ENCODE data around the gene SLC2A13. TPM values are rescaled to one million over a fixed set of nuclear protein-coding genes. Genes with fewer than 3 reads are reported as not detected.

Gene SLC2A13
- total RNA-seq, 1 experiment from 2014 or later = 12.1 TPM

DNA sequence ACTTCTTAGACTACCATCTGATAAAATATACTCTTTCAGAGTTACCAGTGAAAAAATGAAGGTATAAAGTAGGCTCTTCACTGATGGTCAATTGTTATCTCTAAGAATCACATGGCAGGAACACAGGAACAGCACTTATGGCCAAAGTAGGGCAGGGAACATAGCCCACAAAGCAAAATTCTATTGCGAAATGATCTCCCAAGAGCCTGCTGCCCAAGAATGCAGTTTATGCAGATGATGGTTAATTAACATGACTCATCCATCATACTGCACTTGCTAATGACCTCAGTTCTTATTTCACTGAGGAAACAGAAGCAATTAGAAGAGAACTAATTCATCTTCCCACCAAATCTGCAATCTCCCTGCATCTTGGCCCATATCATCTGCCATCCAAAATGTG lies 133.8 kb downstream of the SLC2A13 start:
- Histone ChIP-seq H3K36me3 (ENCODE audit: control insufficient read depth, insufficient read depth, low read length) (no peaks in the 10 kb centered on the region), H3K27ac (ENCODE audit: low read length) (no peak overlapping the region), H3K27me3 (ENCODE audit: control insufficient read depth, insufficient read depth, low read length) (no peaks in the 10 kb centered on the region), H3K4me3 (ENCODE audit: low read depth in 2 of 2, low read length in 2 of 2) (no peak overlapping the region), H3K4me1 (ENCODE audit: control insufficient read depth, insufficient read depth, low read length) (no peaks in the 10 kb centered on the region), H3K9me3 (ENCODE audit: control insufficient read depth, insufficient read depth, low read depth, low read length) (peaks cover 2% of the 10 kb centered on the region; the same call in 1 of the 2 replicates)
- ChIA-PET POLR2A (no interaction called here), CTCF (no interaction called here)
- TF ChIP-seq TCF7L2 (IDR thresholded peaks at IDR 0.05; ENCODE audit: low read depth, low read length) (no peak), POLR2AphosphoS5 (IDR thresholded peaks at IDR 0.05; ENCODE audit: low read depth, low read length) (no peak), REST (IDR thresholded peaks at IDR 0.05; ENCODE audit: insufficient read depth in 1 of 2, low read depth in 2 of 2, low read length in 1 of 2) (no peak), CTCF (IDR thresholded peaks at IDR 0.05) (no peak), SIN3A (IDR thresholded peaks at IDR 0.05; ENCODE audit: borderline replicate concordance, insufficient read depth, low read depth, low read length) (no peak)
- DNase-seq (ENCODE audit: low read depth, low spot score) = no peak
- no TSS peak for BruUV-seq (replicated peaks)
- in situ Hi-C loops (cut with HindIII; ENCODE audit: low pct_unique_long_range_greater_than_20kb, low sequenced_read_pairs) = no loop called here
- intact Hi-C loops (cut with micrococcal nuclease; ENCODE audit: unreplicated experiment) = no loop called here
- ATAC-seq = no peak

DNA sequence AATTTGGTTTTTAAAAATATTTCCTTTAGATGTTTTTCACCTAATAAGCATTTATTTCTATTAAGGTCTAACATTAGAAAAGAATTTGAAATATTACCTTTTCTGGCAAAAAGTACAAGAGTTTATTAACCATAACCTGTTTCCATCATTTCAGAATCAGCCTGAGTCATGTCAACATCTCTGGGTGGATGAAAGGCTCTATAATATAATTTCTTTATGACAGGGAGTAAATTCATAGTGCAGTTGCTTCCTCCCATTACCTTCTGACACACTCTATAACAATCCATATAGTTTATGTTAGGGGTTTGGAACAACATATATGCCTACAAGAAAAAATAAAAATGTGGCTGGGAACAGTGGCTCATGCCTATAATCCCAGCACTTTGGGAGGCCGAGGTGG lies 134.5 kb downstream of the SLC2A13 start:
- DNase-seq (ENCODE audit: low read depth, low spot score) = no peak
- no peak for ATAC-seq
- H3K27ac ChIP-seq (ENCODE audit: low read length) = no peak overlapping the region
- peaks cover 2% of the 10 kb centered on the region; the same call in 1 of the 2 replicates for H3K9me3 ChIP-seq (ENCODE audit: control insufficient read depth, insufficient read depth, low read depth, low read length)
- TF ChIP-seq TCF7L2 (IDR thresholded peaks at IDR 0.05; ENCODE audit: low read depth, low read length) (no peak), SIN3A (IDR thresholded peaks at IDR 0.05; ENCODE audit: borderline replicate concordance, insufficient read depth, low read depth, low read length) (no peak), CTCF (IDR thresholded peaks at IDR 0.05) (no peak), POLR2AphosphoS5 (IDR thresholded peaks at IDR 0.05; ENCODE audit: low read depth, low read length) (no peak), REST (IDR thresholded peaks at IDR 0.05; ENCODE audit: insufficient read depth in 1 of 2, low read depth in 2 of 2, low read length in 1 of 2) (no peak)
- intact Hi-C loops (cut with micrococcal nuclease; ENCODE audit: unreplicated experiment) (no loop called here), in situ Hi-C loops (cut with HindIII; ENCODE audit: low pct_unique_long_range_greater_than_20kb, low sequenced_read_pairs) (no loop called here)
- CTCF ChIA-PET = no interaction called here
- no peaks in the 10 kb centered on the region for H3K27me3 ChIP-seq (ENCODE audit: control insufficient read depth, insufficient read depth, low read length)
- no TSS peak for BruUV-seq (replicated peaks)
- H3K4me1 ChIP-seq (ENCODE audit: control insufficient read depth, insufficient read depth, low read length) = no peaks in the 10 kb centered on the region
- POLR2A ChIA-PET = no interaction called here
- H3K36me3 ChIP-seq (ENCODE audit: control insufficient read depth, insufficient read depth, low read length) = no peaks in the 10 kb centered on the region
- H3K4me3 ChIP-seq (ENCODE audit: low read depth in 2 of 2, low read length in 2 of 2) = no peak overlapping the region
